H1 (cell line): ENCODE results near the gene DVL1. TPM values are rescaled to one million over a fixed set of nuclear protein-coding genes. Genes with fewer than 3 reads are reported as not detected.

Experiments used
- CTCF ChIA-PET: fragments of 300-600 bp; sonication (Branson Sonifier 250); formaldehyde crosslinking; loops from one replicate; lab custom pipeline; 2021; ENCODE audit not compliant: partially characterized antibody; lab: Charles Lee
- POLR2A ChIA-PET: fragments of 300-600 bp; sonication (Branson Sonifier 250); formaldehyde crosslinking; loops from one replicate; lab custom pipeline; 2021; ENCODE audit warnings: inconsistent platforms; ENCODE audit not compliant: partially characterized antibody; lab: Charles Lee
- DNase-seq, 2 experiments: peaks; one replicate each; pipeline versions ENCODE4 v3.0.0 to v3.0.0-alpha.2; 2010 to 2022; ENCODE audit warnings: low spot score in 2 of 2, low read depth in 1 of 2, mixed read lengths in 1 of 2
- FAIRE-seq: peaks from 2 replicates; lab custom pipeline; 2011; peaks lifted over from hg19 to GRCh38; lab: Jason Lieb, UNC
- H2AFZ ChIP-seq: 2 replicates; pipeline ENCODE4 v1.8.1; 2012; ENCODE audit warnings: low read length, inconsistent platforms
- H2AK5ac ChIP-seq: 2 replicates; pipeline ENCODE4 v1.6.1; 2013; ENCODE audit warnings: low read depth, low read length
- H2BK120ac ChIP-seq: replicated peaks from 2 replicates; pipeline ENCODE3; 2013; ENCODE audit warnings: low read depth, low read length, inconsistent platforms
- H2BK12ac ChIP-seq: 2 replicates; pipeline ENCODE4 v1.6.1; 2013; ENCODE audit warnings: low read depth, low read length
- H2BK15ac ChIP-seq: 2 replicates; pipeline ENCODE4 v1.6.1; 2013; ENCODE audit warnings: low read length
- H2BK20ac ChIP-seq: 2 replicates; pipeline ENCODE4 v1.6.1; 2013; ENCODE audit warnings: low read length
- H2BK5ac ChIP-seq: 2 replicates; pipeline ENCODE4 v1.6.1; 2013; ENCODE audit warnings: low read depth, low read length
- H3K14ac ChIP-seq: 2 replicates; pipeline ENCODE4 v1.6.1; 2013; ENCODE audit warnings: inconsistent platforms; ENCODE audit not compliant: insufficient read length
- H3K18ac ChIP-seq: 2 replicates; pipeline ENCODE4 v1.6.1; 2013; ENCODE audit warnings: low read length; ENCODE audit errors: extremely low read depth
- H3K23ac ChIP-seq: 2 replicates; pipeline ENCODE4 v1.6.1; 2013; ENCODE audit warnings: inconsistent platforms; ENCODE audit not compliant: insufficient read length
- H3K23me2 ChIP-seq: 2 replicates; pipeline ENCODE4 v1.6.1; 2013; ENCODE audit warnings: low read depth, low read length
- H3K27ac ChIP-seq: 2 replicates; pipeline ENCODE4 v1.6.1; 2011; ENCODE audit warnings: low read depth, low read length, inconsistent platforms
- H3K27me3 ChIP-seq, 4 experiments: replicated peaks in 1 of 4; 1 replicate in 1 of 4; 2 replicates in 3 of 4; pipeline versions ENCODE4 v1.6.1 to v1.8.1; 2011 to 2013; ENCODE audit warnings: low read length in 3 of 4, mild to moderate bottlenecking in 3 of 4, inconsistent platforms in 2 of 4, mixed read lengths in 2 of 4, moderate library complexity in 1 of 4; ENCODE audit not compliant: control insufficient read depth in 3 of 4, insufficient read depth in 3 of 4; ENCODE audit errors: extremely low read depth in 1 of 4
- H3K36me3 ChIP-seq, 4 experiments: 2 replicates each; pipeline versions ENCODE4 v1.6.1 to v1.8.1; 2011 to 2013; ENCODE audit warnings: mild to moderate bottlenecking in 4 of 4, low read length in 3 of 4, moderate library complexity in 2 of 4, control low read depth in 1 of 4, inconsistent platforms in 1 of 4; ENCODE audit not compliant: insufficient read depth in 4 of 4, control insufficient read depth in 2 of 4
- H3K4ac ChIP-seq: replicated peaks from 2 replicates; pipeline ENCODE3; 2013; ENCODE audit warnings: low read length, low read depth, mixed read lengths, inconsistent platforms; ENCODE audit not compliant: insufficient read length
- H3K4me1 ChIP-seq, 4 experiments: replicated peaks in 1 of 4; 1 replicate in 1 of 4; 2 replicates in 3 of 4; pipeline versions ENCODE4 v1.6.1 to v1.8.1; 2011 to 2013; ENCODE audit warnings: low read length in 3 of 4, inconsistent platforms in 2 of 4, mixed read lengths in 1 of 4; ENCODE audit not compliant: insufficient read depth in 4 of 4, control insufficient read depth in 3 of 4
- H3K4me2 ChIP-seq, 2 experiments: 2 replicates each; pipeline versions ENCODE4 v1.6.1 to v1.8.1; 2011 to 2013; ENCODE audit warnings: low read depth in 2 of 2, low read length in 2 of 2, control low read depth in 1 of 2, inconsistent platforms in 1 of 2, mild to moderate bottlenecking in 1 of 2; ENCODE audit not compliant: insufficient read depth in 1 of 2
- H3K4me3 ChIP-seq, 4 experiments: fragments of 200-600, 300-600 bp in 1 of 4; sonication (generic), shearing (Covaris generic), sonication (Bioruptor Twin) in 1 of 4; 2 replicates each; pipeline versions ENCODE4 v1.5.1 to v1.8.1; 2011 to 2016; ENCODE audit warnings: low read length in 4 of 4, low read depth in 3 of 4, control low read depth in 2 of 4, inconsistent platforms in 2 of 4, mild to moderate bottlenecking in 2 of 4, mixed read lengths in 1 of 4, moderate library complexity in 1 of 4; ENCODE audit not compliant: insufficient read depth in 2 of 4; ENCODE audit errors: extremely low read depth in 1 of 4
- H3K56ac ChIP-seq: replicated peaks from 2 replicates; pipeline ENCODE3; 2013; ENCODE audit warnings: low read depth, mild to moderate bottlenecking, mixed read lengths, low read length, inconsistent platforms; ENCODE audit not compliant: insufficient read length
- H3K79me1 ChIP-seq: 2 replicates; pipeline ENCODE4 v1.6.1; 2013; ENCODE audit warnings: low read depth, low read length, control low read depth
- H3K79me2 ChIP-seq, 2 experiments: 2 replicates each; pipeline versions ENCODE4 v1.6.1 to v1.8.1; 2012 to 2013; ENCODE audit warnings: low read length in 2 of 2, mild to moderate bottlenecking in 2 of 2, inconsistent platforms in 1 of 2; ENCODE audit not compliant: insufficient read depth in 2 of 2, control insufficient read depth in 1 of 2
- H3K9ac ChIP-seq, 4 experiments: replicated peaks in 1 of 4; 1 replicate in 1 of 4; 2 replicates in 3 of 4; pipeline versions ENCODE4 v1.6.1 to v1.8.1; 2011 to 2013; ENCODE audit warnings: low read depth in 3 of 4, low read length in 3 of 4, control low read depth in 2 of 4, mild to moderate bottlenecking in 2 of 4, moderate library complexity in 2 of 4, inconsistent platforms in 1 of 4; ENCODE audit errors: extremely low read depth in 1 of 4
- H3K9me3 ChIP-seq, 2 experiments: 2 replicates each; pipeline versions ENCODE4 v1.6.1 to v1.8.1; 2012 to 2013; ENCODE audit warnings: mild to moderate bottlenecking in 2 of 2, moderate library complexity in 2 of 2, control low read depth in 1 of 2, inconsistent platforms in 1 of 2, low read depth in 1 of 2, low read length in 1 of 2, mixed read lengths in 1 of 2; ENCODE audit not compliant: insufficient read depth in 2 of 2
- H4K20me1 ChIP-seq, 2 experiments: replicated peaks in 1 of 2; 2 replicates each; pipeline versions ENCODE3 to v1.8.1; 2011 to 2013; ENCODE audit warnings: inconsistent platforms in 2 of 2, low read length in 2 of 2, mild to moderate bottlenecking in 1 of 2; ENCODE audit not compliant: insufficient read depth in 2 of 2, control insufficient read depth in 1 of 2
- H4K5ac ChIP-seq: 2 replicates; pipeline ENCODE4 v1.6.1; 2013; ENCODE audit warnings: low read length, low read depth, mixed read lengths, inconsistent platforms; ENCODE audit not compliant: insufficient read length
- H4K8ac ChIP-seq: 2 replicates; pipeline ENCODE4 v1.8.0; 2013; ENCODE audit warnings: mild to moderate bottlenecking, moderate library complexity, low read length, inconsistent platforms; ENCODE audit not compliant: insufficient read depth; ENCODE audit errors: extremely low read depth
- H4K91ac ChIP-seq: replicated peaks from 2 replicates; pipeline ENCODE3; 2013; ENCODE audit warnings: low read length, mixed read lengths, inconsistent platforms; ENCODE audit not compliant: insufficient read length
- EP300 ChIP-seq, 2 experiments: IDR thresholded peaks; 1 replicate in 1 of 2; 2 replicates in 1 of 2; pipeline ENCODE4 v1.6.1; 2011 to 2012; ENCODE audit warnings: low read depth in 2 of 2, low read length in 2 of 2, mild to moderate bottlenecking in 2 of 2, borderline replicate concordance in 1 of 2, inconsistent platforms in 1 of 2, moderate library complexity in 1 of 2
- TEAD4 ChIP-seq: IDR thresholded peaks from 2 replicates; pipeline ENCODE4 v1.6.1; 2012; ENCODE audit warnings: low read depth, low read length, inconsistent platforms, mixed read lengths
- WGBS, 2 experiments: shearing (Covaris generic) in 1 of 2; methylation state at CpG; one replicate each; pipeline versions ENCODE4 v1.1.6 to v1.1.7; 2013 to 2015; ENCODE audit warnings: low lambda C conversion rate in 2 of 2, mixed read lengths in 2 of 2, inconsistent platforms in 1 of 2, low coverage in 1 of 2, missing lambda C conversion rate in 1 of 2; ENCODE audit not compliant: insufficient replicate concordance in 2 of 2, insufficient coverage in 1 of 2, insufficient read length in 1 of 2; ENCODE audit errors: extremely low coverage in 1 of 2, missing lambda C conversion rate in 1 of 2; 5-methylcytosine and 5-hydroxymethylcytosine counted together
- polyA plus RNA-seq, 7 experiments: library from polyadenylated mRNA; depleted of rRNA in 3 of 7; stranded (reverse) in 5 of 7; unstranded in 2 of 7; fragments of >200 nt in 5 of 7; fragments of 200-250 nt in 2 of 7; gene quantifications; 1 replicate in 5 of 7; 2 replicates in 1 of 7; 4 replicates in 1 of 7; pipeline versions ENCODE4 v1.2.1 to v1.2.3, GENCODE V29; 2011 to 2013; ENCODE audit warnings: missing spikeins in 2 of 7, mixed read lengths in 2 of 7
- total RNA-seq: library from RNA; stranded (reverse); fragmentation: NEBNext Ultra II Directional; extraction: Animal tissue kit (Norgen Biotek cat#: 25700); gene quantifications from 2 replicates; pipeline ENCODE4 v1.2.1, GENCODE V29; 2021

The DVL1 gene
- total and polyA plus RNA-seq, 2 of the 8 experiments (the other 6 are each of a cell fraction or from before 2014, with no cell fraction given), result 39.4 to 58.9 TPM

DNA sequence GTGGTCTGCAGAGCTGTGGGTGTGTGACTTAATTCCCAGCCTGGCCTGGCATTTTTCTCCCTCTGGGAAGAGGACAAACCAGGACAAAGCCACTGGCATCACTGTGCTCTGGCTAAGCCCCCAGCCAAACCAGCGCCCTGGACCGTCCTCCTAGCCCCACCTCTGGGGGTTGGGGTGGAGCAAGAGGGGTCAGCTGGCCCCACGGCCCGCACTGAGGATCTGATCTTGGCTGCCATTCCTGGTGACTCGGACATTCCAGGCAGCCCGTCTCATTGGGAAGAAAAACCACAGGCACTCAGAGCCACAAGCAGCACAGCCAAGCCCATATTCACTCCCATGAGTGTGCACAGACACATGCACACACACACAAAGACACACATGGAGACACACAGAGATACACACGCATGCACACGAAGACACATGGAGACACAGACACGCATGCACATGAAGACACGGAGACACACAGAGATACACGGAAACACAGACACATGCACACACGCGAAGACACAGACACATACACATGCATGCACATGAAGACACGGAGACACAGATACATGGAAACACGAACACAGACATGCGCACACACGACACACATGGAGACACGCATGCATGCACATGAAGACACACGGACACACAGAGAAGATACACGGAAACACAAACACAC lies 11.4 kb upstream of the DVL1 start:
- Histone ChIP-seq H4K5ac (no peak overlapping the region), H3K36me3 (no peaks in the 10 kb centered on the region), H2AFZ (no peak overlapping the region), H2BK20ac (0 out of 2 replicates have a peak overlapping the region, but pooled peaks have one; percentile 87), H2BK120ac (peak overlapping the region; percentile 15), H3K79me2 (no peaks in the 10 kb centered on the region), H3K27ac (no peak overlapping the region), H3K4me1 (peaks cover 2 to 23% (median 17%) of the 10 kb centered on the region in 4 experiments), H3K4me2 (0 out of 4 replicates have a peak overlapping the region, but pooled peaks of 1 of the 2 experiments have one; percentile 1), H3K14ac (no peak overlapping the region), H3K27me3 (no peaks in the 10 kb centered on the region; a peak in 4 of 7 replicates), H2BK5ac (peak overlapping the region; percentile 66; the same call in 1 of the 2 replicates), H3K23me2 (no peaks in the 10 kb centered on the region; the same call in 1 of the 2 replicates), H3K56ac (no peak overlapping the region), H2BK12ac (peak overlapping the region; percentile 95), H4K91ac (peak overlapping the region; percentile 94), H3K18ac (peak overlapping the region; percentile 65), H3K4me3 (no peak overlapping the region), H4K8ac (no peak overlapping the region; the same call in 1 of the 2 replicates), H3K4ac (peak overlapping the region; percentile 99), H3K9ac (peak overlapping the region in 1 of 4 experiments; percentile 12; a peak in 2 of 7 replicates), H3K79me1 (no peaks in the 10 kb centered on the region), H2BK15ac (peak overlapping the region; percentile 97), H3K9me3 (no peaks in the 10 kb centered on the region), H3K23ac (no peak overlapping the region), H4K20me1 (no peaks in the 10 kb centered on the region), H2AK5ac (peak overlapping the region; percentile 96)
- WGBS, 2 experiments, result 88% methylated on average over 20 of the region's 20 CpGs; no CpG with 5 or more reads in 1 of the 2 experiments
- no peak for FAIRE-seq
- TF ChIP-seq TEAD4 (peak; percentile 54; the same call in 1 of the 2 replicates), EP300 (IDR thresholded peaks at IDR 0.05; ENCODE audit: borderline replicate concordance in 1 of 2, low read depth in 2 of 2, low read length in 2 of 2) (no peak)
- no peak for DNase-seq
- ChIA-PET POLR2A (interaction anchor here (1.8 to 4.0 kb wide), 3 partner anchors 10 to 24 kb away, joined by 6 to 19 read pairs (median 17); partner anchors contain the start of gene AURKAIP1), CTCF (interaction anchor here (1.1 kb wide), 1 partner anchor 45 kb away, joined by 3 read pairs; no protein-coding TSS in a partner anchor)
